ENCODE data around the gene TDRD1. TPM values are rescaled to one million over a fixed set of nuclear protein-coding genes. Genes with fewer than 3 reads are reported as not detected.

Gene TDRD1
- total and polyA plus RNA-seq, 2 experiments from 2014 or later, result not detected

- H3K27ac ChIP-seq, result no peak overlapping the region
- 93 to 95% methylated on average over 3 of the region's 3 CpGs for WGBS, 2 experiments (ENCODE audit: low coverage in 1 of 2, low lambda C conversion rate in 2 of 2, missing lambda C conversion rate in 2 of 2)
- H3K4me2 ChIP-seq (ENCODE audit: unreplicated experiment), result no peak overlapping the region
- no peak overlapping the region for H3K4me3 ChIP-seq
- in situ Hi-C loops (cut with MboI), result no loop called here
- no peak overlapping the region for H2AFZ ChIP-seq
- peaks cover 18% of the 10 kb centered on the region for H3F3A ChIP-seq (ENCODE audit: insufficient read depth)
- no peaks in the 10 kb centered on the region for H3K36me3 ChIP-seq (ENCODE audit: low read depth)
- DNase-seq, result no peak
- H3K9ac ChIP-seq, result no peak overlapping the region
- H3K79me2 ChIP-seq (ENCODE audit: insufficient read depth), result no peaks in the 10 kb centered on the region
- H3K27me3 ChIP-seq (replicated peaks; ENCODE audit: insufficient read depth), result peaks cover 18% of the 10 kb centered on the region; the same call in 1 of the 2 replicates
- no peaks in the 10 kb centered on the region for H3K9me2 ChIP-seq (ENCODE audit: insufficient read depth)
- no peaks in the 10 kb centered on the region for H3K9me3 ChIP-seq (ENCODE audit: low read depth)
- no peaks in the 10 kb centered on the region for H4K20me1 ChIP-seq (ENCODE audit: insufficient read depth)
- H3K4me1 ChIP-seq (ENCODE audit: insufficient read depth), result peaks cover 15% of the 10 kb centered on the region
- TF ChIP-seq EZH2 (IDR thresholded peaks at IDR 0.05; ENCODE audit: insufficient read depth, poor library complexity, severe bottlenecking) (no peak), EZH2phosphoT487 (IDR thresholded peaks at IDR 0.05; ENCODE audit: insufficient read depth, low read depth) (no peak)
Observed at GRCh38 chr10:114273910-114274309, 94.8 kb downstream of the TDRD1 start.

GRCh38 chr10:114274616-114275453, 95.7 kb downstream of the TDRD1 start:
- DNase-seq, result no peak
- Histone ChIP-seq H3K4me2 (ENCODE audit: unreplicated experiment) (no peak overlapping the region), H3K27me3 (replicated peaks; ENCODE audit: insufficient read depth) (peaks cover 22% of the 10 kb centered on the region; the same call in 1 of the 2 replicates), H3K27ac (no peak overlapping the region), H3K4me1 (ENCODE audit: insufficient read depth) (peaks cover 15% of the 10 kb centered on the region), H2AFZ (no peak overlapping the region), H3K36me3 (ENCODE audit: low read depth) (no peaks in the 10 kb centered on the region), H3K4me3 (no peak overlapping the region), H3K9ac (no peak overlapping the region), H3K9me3 (ENCODE audit: low read depth) (no peaks in the 10 kb centered on the region), H3K79me2 (ENCODE audit: insufficient read depth) (no peaks in the 10 kb centered on the region), H3F3A (ENCODE audit: insufficient read depth) (peaks cover 18% of the 10 kb centered on the region), H4K20me1 (ENCODE audit: insufficient read depth) (no peaks in the 10 kb centered on the region), H3K9me2 (ENCODE audit: insufficient read depth) (no peaks in the 10 kb centered on the region)
- TF ChIP-seq EZH2phosphoT487 (IDR thresholded peaks at IDR 0.05; ENCODE audit: insufficient read depth, low read depth) (no peak), EZH2 (IDR thresholded peaks at IDR 0.05; ENCODE audit: insufficient read depth, poor library complexity, severe bottlenecking) (no peak)
- in situ Hi-C loops (cut with MboI), result no loop called here
- 93 to 94% methylated on average over 16 of the region's 16 CpGs for WGBS, 2 experiments (ENCODE audit: low coverage in 1 of 2, low lambda C conversion rate in 2 of 2, missing lambda C conversion rate in 2 of 2)

- Histone ChIP-seq H3K79me2 (ENCODE audit: insufficient read depth) (no peaks in the 10 kb centered on the region), H3K4me1 (ENCODE audit: insufficient read depth) (peaks cover 11% of the 10 kb centered on the region), H3K4me3 (no peak overlapping the region), H2AFZ (no peak overlapping the region), H3K27ac (no peak overlapping the region), H3K9me3 (ENCODE audit: low read depth) (no peaks in the 10 kb centered on the region), H3K4me2 (ENCODE audit: unreplicated experiment) (no peak overlapping the region), H3K36me3 (ENCODE audit: low read depth) (no peaks in the 10 kb centered on the region), H3K9me2 (ENCODE audit: insufficient read depth) (no peaks in the 10 kb centered on the region), H3K27me3 (replicated peaks; ENCODE audit: insufficient read depth) (peaks cover 23% of the 10 kb centered on the region), H3F3A (ENCODE audit: insufficient read depth) (peaks cover 12% of the 10 kb centered on the region), H3K9ac (no peak overlapping the region), H4K20me1 (ENCODE audit: insufficient read depth) (no peaks in the 10 kb centered on the region)
- TF ChIP-seq EZH2 (IDR thresholded peaks at IDR 0.05; ENCODE audit: insufficient read depth, poor library complexity, severe bottlenecking) (no peak), EZH2phosphoT487 (IDR thresholded peaks at IDR 0.05; ENCODE audit: insufficient read depth, low read depth) (no peak)
- in situ Hi-C loops (cut with MboI), result no loop called here
- no peak for DNase-seq
- 92 to 94% methylated on average over 6 of the region's 6 CpGs for WGBS, 2 experiments (ENCODE audit: low coverage in 1 of 2, low lambda C conversion rate in 2 of 2, missing lambda C conversion rate in 2 of 2)
Observed at GRCh38 chr10:114276066-114276465, 96.9 kb downstream of the TDRD1 start.

- in situ Hi-C loops (cut with MboI), result no loop called here
- no peaks in the 10 kb centered on the region for H3K9me2 ChIP-seq (ENCODE audit: insufficient read depth)
- H2AFZ ChIP-seq, result no peak overlapping the region
- H3K4me2 ChIP-seq (ENCODE audit: unreplicated experiment), result no peak overlapping the region
- no peaks in the 10 kb centered on the region for H3K9me3 ChIP-seq (ENCODE audit: low read depth)
- no peaks in the 10 kb centered on the region for H3K36me3 ChIP-seq (ENCODE audit: low read depth)
- 82 to 85% methylated on average over 6 of the region's 6 CpGs for WGBS, 2 experiments (ENCODE audit: low coverage in 1 of 2, low lambda C conversion rate in 2 of 2, missing lambda C conversion rate in 2 of 2)
- no peak overlapping the region for H3K27ac ChIP-seq
- TF ChIP-seq EZH2phosphoT487 (IDR thresholded peaks at IDR 0.05; ENCODE audit: insufficient read depth, low read depth) (no peak), EZH2 (IDR thresholded peaks at IDR 0.05; ENCODE audit: insufficient read depth, poor library complexity, severe bottlenecking) (no peak)
- H3K79me2 ChIP-seq (ENCODE audit: insufficient read depth), result no peaks in the 10 kb centered on the region
- no peaks in the 10 kb centered on the region for H4K20me1 ChIP-seq (ENCODE audit: insufficient read depth)
- no peak overlapping the region for H3K9ac ChIP-seq
- peaks cover 23% of the 10 kb centered on the region for H3K27me3 ChIP-seq (replicated peaks; ENCODE audit: insufficient read depth)
- peaks cover 6% of the 10 kb centered on the region for H3K4me1 ChIP-seq (ENCODE audit: insufficient read depth)
- no peak overlapping the region for H3K4me3 ChIP-seq
- peaks cover 7% of the 10 kb centered on the region; the same call in 1 of the 2 replicates for H3F3A ChIP-seq (ENCODE audit: insufficient read depth)
- no peak for DNase-seq
Observed at GRCh38 chr10:114276671-114277070, 97.5 kb downstream of the TDRD1 start.
